GM06990 (cell line): ENCODE measurements around the gene DENND5B.
A peak's percentile ranks its signal among the peaks of the same experiment; 100 is the strongest.

Experiments
- DNase-seq: peaks from one replicate; pipeline ENCODE4 v3.0.0-alpha.2; 2011; ENCODE audit not compliant: insufficient read length; ENCODE audit errors: extremely low read depth
- H3K27me3 ChIP-seq: replicated peaks from 2 replicates; pipeline ENCODE4 v1.6.0; 2011; ENCODE audit warnings: low read length; ENCODE audit not compliant: control insufficient read depth, insufficient read depth
- H3K36me3 ChIP-seq: 2 replicates; pipeline ENCODE4 v1.5.1; 2011; ENCODE audit warnings: low read length; ENCODE audit not compliant: control insufficient read depth, insufficient read depth
- H3K4me3 ChIP-seq: replicated peaks from 2 replicates; pipeline ENCODE4 v1.5.1; 2011; ENCODE audit warnings: low read depth, mild to moderate bottlenecking, control low read depth, low read length
- TF ChIP-seq, protein P1 (sequence below): IDR thresholded peaks from 2 replicates; pipeline ENCODE4 v1.5.1; 2011; ENCODE audit warnings: low read length, control low read depth, mild to moderate bottlenecking, inconsistent platforms; ENCODE audit not compliant: insufficient read depth, poor library complexity, severe bottlenecking

DENND5B gene

GRCh38 chr12:31590642-31591379 lies at the start of gene DENND5B:
Gene DENND5B, minus strand, starts transcription at chr12:31591136. Its CDS starts 304 bp downstream, at chr12:31590832.
- peak within 1 kb of the TSS; percentile 87 for H3K4me3 ChIP-seq
- DNase-seq, result peak; percentile 85
- H3K27me3 ChIP-seq, result no peaks in the 10 kb centered on the region
- TF ChIP-seq, protein P1, sequence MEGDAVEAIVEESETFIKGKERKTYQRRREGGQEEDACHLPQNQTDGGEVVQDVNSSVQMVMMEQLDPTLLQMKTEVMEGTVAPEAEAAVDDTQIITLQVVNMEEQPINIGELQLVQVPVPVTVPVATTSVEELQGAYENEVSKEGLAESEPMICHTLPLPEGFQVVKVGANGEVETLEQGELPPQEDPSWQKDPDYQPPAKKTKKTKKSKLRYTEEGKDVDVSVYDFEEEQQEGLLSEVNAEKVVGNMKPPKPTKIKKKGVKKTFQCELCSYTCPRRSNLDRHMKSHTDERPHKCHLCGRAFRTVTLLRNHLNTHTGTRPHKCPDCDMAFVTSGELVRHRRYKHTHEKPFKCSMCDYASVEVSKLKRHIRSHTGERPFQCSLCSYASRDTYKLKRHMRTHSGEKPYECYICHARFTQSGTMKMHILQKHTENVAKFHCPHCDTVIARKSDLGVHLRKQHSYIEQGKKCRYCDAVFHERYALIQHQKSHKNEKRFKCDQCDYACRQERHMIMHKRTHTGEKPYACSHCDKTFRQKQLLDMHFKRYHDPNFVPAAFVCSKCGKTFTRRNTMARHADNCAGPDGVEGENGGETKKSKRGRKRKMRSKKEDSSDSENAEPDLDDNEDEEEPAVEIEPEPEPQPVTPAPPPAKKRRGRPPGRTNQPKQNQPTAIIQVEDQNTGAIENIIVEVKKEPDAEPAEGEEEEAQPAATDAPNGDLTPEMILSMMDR, result no peak
- H3K36me3 ChIP-seq, result no peaks in the 10 kb centered on the region

- Histone ChIP-seq H3K36me3 (no peaks in the 10 kb centered on the region), H3K27me3 (no peaks in the 10 kb centered on the region), H3K4me3 (no peak overlapping the region)
- no peak for DNase-seq
- TF ChIP-seq, protein P1, result no peak
These were observed 43.7 kb upstream of the DENND5B start for GRCh38 chr12:31634620-31635019.

GRCh38 chr12:31633464-31633863 lies 42.5 kb upstream of the DENND5B start:
- TF ChIP-seq, protein P1, result no peak
- no peak for DNase-seq
- no peaks in the 10 kb centered on the region for H3K36me3 ChIP-seq
- no peak overlapping the region for H3K4me3 ChIP-seq
- H3K27me3 ChIP-seq, result no peaks in the 10 kb centered on the region

GRCh38 chr12:31631809-31632208 lies 40.9 kb upstream of the DENND5B start:
- Histone ChIP-seq H3K4me3 (no peak overlapping the region), H3K27me3 (no peaks in the 10 kb centered on the region), H3K36me3 (no peaks in the 10 kb centered on the region)
- TF ChIP-seq, protein P1, result no peak
- no peak for DNase-seq

DNA sequence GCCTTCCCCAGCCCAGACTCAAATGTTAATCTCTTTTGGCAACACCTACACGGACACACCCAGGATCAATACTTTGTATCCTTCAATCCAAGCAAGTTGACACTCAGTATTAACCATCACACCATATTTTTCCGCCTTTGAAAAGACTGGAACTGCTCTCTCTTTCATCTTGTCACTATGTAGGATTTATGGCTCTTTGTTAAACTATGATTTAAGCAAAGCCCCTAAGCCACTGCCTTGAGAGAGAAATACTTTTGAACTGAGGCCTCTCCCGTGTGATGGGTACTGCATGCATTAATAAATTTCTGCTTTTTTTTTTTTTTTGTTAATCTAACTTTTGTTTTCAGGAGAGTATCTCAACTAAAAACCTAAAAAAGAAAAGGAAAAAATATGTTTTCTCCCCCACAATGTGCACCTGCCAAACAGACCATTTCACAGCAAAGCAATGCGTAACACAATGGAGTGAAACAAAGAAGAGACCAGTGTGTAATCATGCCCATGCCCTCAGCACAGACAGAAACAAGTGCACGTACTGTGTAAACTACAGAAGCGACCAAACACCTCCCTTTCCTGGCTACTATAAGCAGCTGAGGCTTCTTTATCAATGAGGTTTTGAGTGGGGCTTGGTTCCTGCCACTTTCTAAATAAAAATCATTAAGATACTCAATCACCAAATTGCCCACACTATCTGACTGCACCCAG lies 40.2 kb upstream of the DENND5B start:
- TF ChIP-seq, protein P1, result no peak

More for the DNA sequence above, 40.2 kb upstream of the DENND5B start:
- H3K36me3 ChIP-seq, result no peaks in the 10 kb centered on the region
- no peak for DNase-seq
- no peaks in the 10 kb centered on the region for H3K27me3 ChIP-seq
- no peak overlapping the region for H3K4me3 ChIP-seq
